ENCODE data around the gene ENTPD6. TPM values are rescaled to one million over a fixed set of nuclear protein-coding genes. Genes with fewer than 3 reads are reported as not detected.

Gene ENTPD6
- total and polyA plus RNA-seq, 2 donors (not counting 1 experiment from before 2014, with no cell fraction given), result 64.4 to 79.8 TPM

- Histone ChIP-seq H3K27ac (ENCODE audit: low read length in 2 of 2) (no peak overlapping the region), H3K36me3 (replicated peaks in 1 of 2; ENCODE audit: control extremely low read depth in 1 of 2, control insufficient read depth in 1 of 2, extremely low read depth in 1 of 2, insufficient read depth in 2 of 2, low read length in 1 of 2) (no peaks in the 10 kb centered on the region), H3K4me2 (replicated peaks; ENCODE audit: low read depth, low read length, poor library complexity, severe bottlenecking) (no peak overlapping the region), H3K9me3 (ENCODE audit: control extremely low read depth in 1 of 3, control insufficient read depth in 2 of 3, insufficient read depth in 1 of 3, low read length in 2 of 3) (peaks cover 0 to 4% (median 0%) of the 10 kb centered on the region in 3 donors), H3K27me3 (replicated peaks in 1 of 4; ENCODE audit: control extremely low read depth in 1 of 4, control insufficient read depth in 3 of 4, insufficient read depth in 4 of 4, low read length in 3 of 4) (no peaks in the 10 kb centered on the region), H4K20me1 (ENCODE audit: control insufficient read depth, insufficient read depth, low read length, poor library complexity, severe bottlenecking) (peaks cover 10% of the 10 kb centered on the region), H3K9ac (ENCODE audit: low read length) (no peak overlapping the region), H3K4me1 (ENCODE audit: control insufficient read depth in 2 of 2, insufficient read depth in 2 of 2, low read length in 2 of 2) (peaks cover 27 to 35% of the 10 kb centered on the region in 2 donors), H3K4me3 (ENCODE audit: control extremely low read depth in 1 of 5, extremely low read depth in 1 of 5, insufficient read depth in 1 of 5, low read depth in 2 of 5, low read length in 4 of 5) (no peak overlapping the region), H3K79me2 (ENCODE audit: control insufficient read depth, insufficient read depth, low read length) (peaks cover 30% of the 10 kb centered on the region), H2AFZ (ENCODE audit: insufficient read depth, low read depth, low read length, poor library complexity, severe bottlenecking) (no peak overlapping the region)
- no peak overlapping the region for H3K4me3 Mint-ChIP-seq
- H3K27ac Mint-ChIP-seq, result no peak overlapping the region
- DNase-seq (no peak), ATAC-seq (ENCODE audit: low read depth) (no peak)
- peaks cover 48% of the 10 kb centered on the region for H3K4me1 Mint-ChIP-seq
- intact Hi-C loops (cut with micrococcal nuclease), result loop anchor here (5.0 kb wide), 2 partner anchors 162 to 423 kb away; partner anchors contain the start of gene NANP
- ChIA-PET CTCF (interaction anchor here (1.2 kb wide), 1 partner anchor 107 kb away, joined by 3 read pairs; no protein-coding TSS in a partner anchor), POLR2A (no interaction called here)
- TF ChIP-seq CTCF (IDR thresholded peaks at IDR 0.05), result no peak
- no peak for TF ChIP-seq EZH2 (IDR thresholded peaks at IDR 0.05; ENCODE audit: borderline replicate concordance, insufficient read depth, low read depth, low read length, poor library complexity, severe bottlenecking)
- H3K9me3 Mint-ChIP-seq (ENCODE audit: insufficient read depth), result no peaks in the 10 kb centered on the region
- H3K27me3 Mint-ChIP-seq, result no peaks in the 10 kb centered on the region
- WGBS (ENCODE audit: insufficient coverage), result 100% methylated on average over 1 of the region's 5 CpGs
Measured at GRCh38 chr20:25199473-25200260, 4.2 kb downstream of the ENTPD6 start.

- DNase-seq, result no peak
- peaks cover 15 to 17% of the 10 kb centered on the region in 2 donors for H3K4me1 ChIP-seq (ENCODE audit: control insufficient read depth in 2 of 2, insufficient read depth in 2 of 2, low read length in 2 of 2)
- peaks cover 18% of the 10 kb centered on the region for H4K20me1 ChIP-seq (ENCODE audit: control insufficient read depth, insufficient read depth, low read length, poor library complexity, severe bottlenecking)
- WGBS (ENCODE audit: insufficient coverage), result no CpG with 5 or more reads among the region's 2 CpGs
- CTCF ChIA-PET, result interaction anchor here (1.3 kb wide), 1 partner anchor 9 kb away, joined by 3 read pairs; no protein-coding TSS in a partner anchor
- no peaks in the 10 kb centered on the region for H3K9me3 ChIP-seq (ENCODE audit: control extremely low read depth in 1 of 3, control insufficient read depth in 2 of 3, insufficient read depth in 1 of 3, low read length in 2 of 3)
- no peak overlapping the region for H3K4me2 ChIP-seq (replicated peaks; ENCODE audit: low read depth, low read length, poor library complexity, severe bottlenecking)
- H3K27me3 ChIP-seq (replicated peaks in 1 of 4; ENCODE audit: control extremely low read depth in 1 of 4, control insufficient read depth in 3 of 4, insufficient read depth in 4 of 4, low read length in 3 of 4), result no peaks in the 10 kb centered on the region
- Mint-ChIP-seq H3K27me3 (no peaks in the 10 kb centered on the region), H3K4me3 (no peak overlapping the region), H3K27ac (no peak overlapping the region), H3K4me1 (peaks cover 33% of the 10 kb centered on the region), H3K9me3 (ENCODE audit: insufficient read depth) (no peaks in the 10 kb centered on the region)
- no peak overlapping the region for H2AFZ ChIP-seq (ENCODE audit: insufficient read depth, low read depth, low read length, poor library complexity, severe bottlenecking)
- intact Hi-C loops (cut with micrococcal nuclease), result no loop called here
- no peak for ATAC-seq (ENCODE audit: low read depth)
- TF ChIP-seq EZH2 (IDR thresholded peaks at IDR 0.05; ENCODE audit: borderline replicate concordance, insufficient read depth, low read depth, low read length, poor library complexity, severe bottlenecking) (no peak), CTCF (IDR thresholded peaks at IDR 0.05) (no peak)
- no peaks in the 10 kb centered on the region for H3K36me3 ChIP-seq (replicated peaks in 1 of 2; ENCODE audit: control extremely low read depth in 1 of 2, control insufficient read depth in 1 of 2, extremely low read depth in 1 of 2, insufficient read depth in 2 of 2, low read length in 1 of 2)
- POLR2A ChIA-PET, result no interaction called here
- no peak overlapping the region for H3K27ac ChIP-seq (ENCODE audit: low read length in 2 of 2)
- H3K79me2 ChIP-seq (ENCODE audit: control insufficient read depth, insufficient read depth, low read length), result peaks cover 38% of the 10 kb centered on the region
- no peak overlapping the region for H3K9ac ChIP-seq (ENCODE audit: low read length)
- H3K4me3 ChIP-seq (ENCODE audit: control extremely low read depth in 1 of 5, extremely low read depth in 1 of 5, insufficient read depth in 1 of 5, low read depth in 2 of 5, low read length in 4 of 5), result no peak overlapping the region
Measured at GRCh38 chr20:25203089-25203488, 7.6 kb downstream of the ENTPD6 start.

All from B cell (primary cell).